Measurements from ENCODE around the gene PDZD8. TPM values are rescaled to one million over a fixed set of nuclear protein-coding genes. Genes with fewer than 3 reads are reported as not detected.

The PDZD8 gene
- total and polyA plus RNA-seq, 8 donors: 4.6 to 55.9 (median 39.9) TPM

DNA sequence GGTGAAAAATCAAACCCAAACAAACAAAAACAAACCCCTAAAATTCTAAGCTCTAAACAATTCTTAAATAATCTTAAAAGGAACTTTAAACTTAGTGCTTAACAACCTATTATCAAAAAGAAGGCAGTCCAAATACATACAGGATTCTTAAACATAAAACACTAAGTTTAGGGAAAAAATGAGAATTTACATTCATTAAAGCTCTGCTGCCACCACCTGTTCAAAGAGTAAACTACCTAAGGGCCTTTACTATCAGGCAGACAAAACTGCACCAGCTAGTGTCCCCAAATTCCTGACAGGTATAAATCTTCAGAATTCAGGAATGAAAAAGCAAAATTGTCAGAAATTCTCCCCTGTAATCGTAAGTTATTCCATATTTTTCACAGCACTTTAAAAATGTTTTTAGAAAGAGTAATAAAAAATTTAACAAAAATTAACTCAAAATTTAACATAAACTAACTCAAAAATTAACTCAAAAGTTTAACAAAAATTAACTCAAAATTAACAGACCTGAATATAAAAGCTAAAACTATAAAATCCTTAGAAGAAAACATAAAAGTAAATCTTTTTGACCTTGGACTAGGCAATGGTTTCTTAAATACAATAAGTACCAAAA lies 55.1 kb downstream of the PDZD8 start:
- DNase-seq (no peak), ATAC-seq (peak; percentile 36 to 83 (median 81))
- intact Hi-C loops (cut with DNase I): loop anchor here in 2 of 3 donors (10.0 kb wide), 2 partner anchors 85 to 95 kb away; no protein-coding TSS in a partner anchor

DNA sequence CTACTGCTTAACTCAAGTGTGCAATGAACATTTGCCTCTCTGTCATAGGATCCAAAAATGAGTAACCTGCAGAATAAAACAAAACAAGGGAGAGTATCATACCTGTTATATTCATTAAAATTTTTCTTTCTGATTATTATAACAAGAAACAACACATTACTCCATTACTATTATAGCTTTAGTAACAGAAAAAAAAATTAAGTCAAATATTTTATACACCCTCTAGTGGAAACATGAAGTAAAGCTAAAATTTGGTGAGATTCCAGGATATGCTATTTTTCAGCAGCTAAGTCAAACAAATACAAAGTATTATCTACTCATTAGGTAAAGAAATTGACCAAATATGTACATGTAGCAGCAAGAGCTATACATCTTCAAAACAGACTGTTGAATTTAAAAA lies 56.3 kb downstream of the PDZD8 start:
- H3K4me1 ChIP-seq: peaks cover 0 to 6% (median 4%) of the 10 kb centered on the region in 3 donors
- intact Hi-C loops (cut with DNase I): no loop called here
- H3K27me3 ChIP-seq: no peaks in the 10 kb centered on the region
- H3K9me3 ChIP-seq: no peaks in the 10 kb centered on the region
- TF ChIP-seq, protein P1, sequence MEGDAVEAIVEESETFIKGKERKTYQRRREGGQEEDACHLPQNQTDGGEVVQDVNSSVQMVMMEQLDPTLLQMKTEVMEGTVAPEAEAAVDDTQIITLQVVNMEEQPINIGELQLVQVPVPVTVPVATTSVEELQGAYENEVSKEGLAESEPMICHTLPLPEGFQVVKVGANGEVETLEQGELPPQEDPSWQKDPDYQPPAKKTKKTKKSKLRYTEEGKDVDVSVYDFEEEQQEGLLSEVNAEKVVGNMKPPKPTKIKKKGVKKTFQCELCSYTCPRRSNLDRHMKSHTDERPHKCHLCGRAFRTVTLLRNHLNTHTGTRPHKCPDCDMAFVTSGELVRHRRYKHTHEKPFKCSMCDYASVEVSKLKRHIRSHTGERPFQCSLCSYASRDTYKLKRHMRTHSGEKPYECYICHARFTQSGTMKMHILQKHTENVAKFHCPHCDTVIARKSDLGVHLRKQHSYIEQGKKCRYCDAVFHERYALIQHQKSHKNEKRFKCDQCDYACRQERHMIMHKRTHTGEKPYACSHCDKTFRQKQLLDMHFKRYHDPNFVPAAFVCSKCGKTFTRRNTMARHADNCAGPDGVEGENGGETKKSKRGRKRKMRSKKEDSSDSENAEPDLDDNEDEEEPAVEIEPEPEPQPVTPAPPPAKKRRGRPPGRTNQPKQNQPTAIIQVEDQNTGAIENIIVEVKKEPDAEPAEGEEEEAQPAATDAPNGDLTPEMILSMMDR (IDR thresholded peaks at IDR 0.05): peak in 1 of 4 donors; percentile 29
- H3K4me3 ChIP-seq: no peak overlapping the region
- no peak for DNase-seq
- FAIRE-seq: peak; percentile 95
- peak; percentile 27 to 66 (median 60) for ATAC-seq
- H3K27ac ChIP-seq: no peak overlapping the region
- no peaks in the 10 kb centered on the region for H3K36me3 ChIP-seq

More for the DNA sequence above, 55.1 kb downstream of the PDZD8 start:
- FAIRE-seq: peak; percentile 91
- H3K4me3 ChIP-seq: no peak overlapping the region
- no peaks in the 10 kb centered on the region for H3K9me3 ChIP-seq
- TF ChIP-seq, protein P1 (IDR thresholded peaks at IDR 0.05): peak in 3 of 4 donors; percentile 30 to 50 (median 41)
- no peaks in the 10 kb centered on the region for H3K36me3 ChIP-seq
- no peaks in the 10 kb centered on the region for H3K27me3 ChIP-seq
- H3K4me1 ChIP-seq: peaks cover 0 to 4% (median 0%) of the 10 kb centered on the region in 3 donors
- H3K27ac ChIP-seq: no peak overlapping the region
- 40 to 45% methylated on average over 1 of the region's 1 CpG for WGBS, 2 donors

DNA sequence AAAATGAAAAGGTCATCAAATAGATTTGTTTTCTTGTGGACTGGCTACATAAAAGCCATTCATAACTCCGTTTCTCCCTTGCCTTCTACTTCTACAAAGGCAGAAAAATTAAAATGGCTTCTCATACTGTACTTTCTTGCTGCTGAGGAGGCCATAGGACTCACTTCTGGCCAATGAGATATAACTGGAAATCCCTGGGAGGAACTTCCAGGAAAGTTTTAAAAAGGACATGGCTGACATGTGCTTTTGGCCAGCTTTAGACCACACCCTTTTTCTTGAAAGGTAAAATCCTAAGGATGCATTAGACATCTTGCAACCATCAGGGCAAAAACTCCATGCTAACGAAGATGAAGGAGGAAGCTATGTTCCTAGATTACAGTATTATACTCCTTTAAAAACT lies 58.5 kb downstream of the PDZD8 start:
- H3K36me3 ChIP-seq: no peaks in the 10 kb centered on the region
- H3K4me1 ChIP-seq: peaks cover 13 to 23% (median 22%) of the 10 kb centered on the region in 3 donors
- DNase-seq: no peak
- no peaks in the 10 kb centered on the region for H3K27me3 ChIP-seq
- intact Hi-C loops (cut with DNase I): no loop called here
- no peaks in the 10 kb centered on the region for H3K9me3 ChIP-seq
- H3K27ac ChIP-seq: no peak overlapping the region
- FAIRE-seq: no peak
- WGBS, 2 donors: 96 to 98% methylated on average over 2 of the region's 2 CpGs
- TF ChIP-seq, protein P1 (IDR thresholded peaks at IDR 0.05): no peak
- no peak overlapping the region for H3K4me3 ChIP-seq
- ATAC-seq: no peak

DNA sequence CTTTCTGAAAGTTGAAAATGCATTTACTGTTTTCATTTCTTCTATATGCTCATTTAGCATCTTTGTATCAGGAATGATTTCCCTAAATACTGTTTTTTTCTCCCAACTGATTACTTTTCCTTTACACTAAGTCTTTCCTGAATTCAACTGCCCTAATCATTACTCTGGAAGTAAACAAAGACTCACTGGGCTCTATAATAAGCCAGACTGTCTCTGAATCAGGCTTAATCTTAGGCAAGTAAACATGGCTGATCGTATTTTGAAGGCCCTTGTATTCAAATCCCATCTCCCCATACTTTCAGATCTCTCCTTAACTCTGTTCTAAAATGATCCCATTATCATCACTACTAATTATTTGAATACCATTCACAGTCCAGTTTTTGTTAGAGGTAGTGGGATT lies 61.6 kb downstream of the PDZD8 start:
- TF ChIP-seq, protein P1 (IDR thresholded peaks at IDR 0.05): no peak
- FAIRE-seq (no peak), DNase-seq (no peak), ATAC-seq (peak in 2 of 4 donors; percentile 52 to 58)
- Histone ChIP-seq H3K4me1 (peaks cover 13 to 29% (median 23%) of the 10 kb centered on the region in 3 donors), H3K9me3 (no peaks in the 10 kb centered on the region), H3K27ac (no peak overlapping the region), H3K27me3 (no peaks in the 10 kb centered on the region), H3K36me3 (no peaks in the 10 kb centered on the region), H3K4me3 (no peak overlapping the region)
- intact Hi-C loops (cut with DNase I): no loop called here
- 22 to 47% methylated on average over 1 of the region's 1 CpG for WGBS, 2 donors

DNA sequence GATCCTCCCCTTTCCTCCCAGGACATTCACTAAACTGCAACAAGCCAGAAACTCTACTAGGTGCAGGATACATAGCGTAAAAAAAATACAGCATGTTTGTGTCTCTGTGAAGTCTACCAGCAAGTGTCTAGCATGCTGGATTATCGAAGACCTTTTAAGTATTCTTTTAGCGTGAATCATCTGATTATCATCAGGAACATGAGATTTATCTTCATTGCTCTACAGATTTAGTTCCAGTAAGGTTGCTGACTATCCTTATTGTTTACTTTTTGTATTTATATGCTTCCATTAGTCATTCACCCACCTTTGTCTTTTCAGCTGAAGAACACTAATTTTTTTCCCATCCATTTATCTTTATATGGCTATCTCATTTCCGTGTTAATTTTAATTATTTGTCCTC lies 62.8 kb downstream of the PDZD8 start:
- Histone ChIP-seq H3K27ac (peak overlapping the region in 1 of 4 donors; percentile 48), H3K4me1 (peaks cover 13 to 33% (median 25%) of the 10 kb centered on the region in 3 donors), H3K27me3 (no peaks in the 10 kb centered on the region), H3K4me3 (no peak overlapping the region), H3K9me3 (no peaks in the 10 kb centered on the region), H3K36me3 (no peaks in the 10 kb centered on the region)
- FAIRE-seq (no peak), DNase-seq (no peak), ATAC-seq (peak; percentile 56 to 73 (median 60))
- TF ChIP-seq, protein P1 (IDR thresholded peaks at IDR 0.05): no peak
- WGBS, 2 donors: 56% methylated on average over 4 of the region's 4 CpGs
- intact Hi-C loops (cut with DNase I): no loop called here

Measured in pancreas (tissue), 10 donors.